ENCODE results near the gene TBXAS1.

Gene TBXAS1

DNA sequence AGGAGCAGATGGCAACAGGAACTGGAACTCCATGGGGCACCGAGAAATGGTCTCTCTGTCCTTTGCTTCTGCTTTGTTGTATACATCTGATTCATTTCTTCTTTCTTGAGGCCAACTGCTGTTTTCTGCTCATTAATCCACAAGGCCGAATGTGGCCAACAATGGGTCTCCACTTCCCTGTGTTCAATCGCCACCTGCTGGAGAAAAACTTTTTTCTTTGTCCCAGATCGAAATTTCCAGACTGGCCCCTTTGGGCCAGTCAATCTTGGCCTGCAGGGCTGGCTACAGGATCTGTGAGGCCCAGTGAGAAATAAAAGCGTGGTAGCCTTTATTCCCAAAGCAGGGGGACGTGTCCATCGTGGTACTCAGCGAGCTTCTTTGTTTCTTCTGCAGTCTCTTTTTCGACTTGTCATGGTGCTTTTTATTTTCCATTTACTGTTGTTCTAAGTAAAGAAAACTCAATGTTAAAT is 174.9 kb downstream of the TBXAS1 start:
- in situ Hi-C loops (cut with HindIII; ENCODE audit: low sequenced_read_pairs), result loop anchor here (25.0 kb wide), 1 partner anchor 392 kb away; no protein-coding TSS in a partner anchor
- TF ChIP-seq, protein P1, sequence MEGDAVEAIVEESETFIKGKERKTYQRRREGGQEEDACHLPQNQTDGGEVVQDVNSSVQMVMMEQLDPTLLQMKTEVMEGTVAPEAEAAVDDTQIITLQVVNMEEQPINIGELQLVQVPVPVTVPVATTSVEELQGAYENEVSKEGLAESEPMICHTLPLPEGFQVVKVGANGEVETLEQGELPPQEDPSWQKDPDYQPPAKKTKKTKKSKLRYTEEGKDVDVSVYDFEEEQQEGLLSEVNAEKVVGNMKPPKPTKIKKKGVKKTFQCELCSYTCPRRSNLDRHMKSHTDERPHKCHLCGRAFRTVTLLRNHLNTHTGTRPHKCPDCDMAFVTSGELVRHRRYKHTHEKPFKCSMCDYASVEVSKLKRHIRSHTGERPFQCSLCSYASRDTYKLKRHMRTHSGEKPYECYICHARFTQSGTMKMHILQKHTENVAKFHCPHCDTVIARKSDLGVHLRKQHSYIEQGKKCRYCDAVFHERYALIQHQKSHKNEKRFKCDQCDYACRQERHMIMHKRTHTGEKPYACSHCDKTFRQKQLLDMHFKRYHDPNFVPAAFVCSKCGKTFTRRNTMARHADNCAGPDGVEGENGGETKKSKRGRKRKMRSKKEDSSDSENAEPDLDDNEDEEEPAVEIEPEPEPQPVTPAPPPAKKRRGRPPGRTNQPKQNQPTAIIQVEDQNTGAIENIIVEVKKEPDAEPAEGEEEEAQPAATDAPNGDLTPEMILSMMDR (IDR thresholded peaks at IDR 0.05; ENCODE audit: low read depth, low read length), result peak; percentile 64
- no peak overlapping the region for H3K4me3 ChIP-seq (ENCODE audit: low read depth, low read length)
- peak; percentile 77 for DNase-seq (ENCODE audit: low read depth, low spot score)

DNA sequence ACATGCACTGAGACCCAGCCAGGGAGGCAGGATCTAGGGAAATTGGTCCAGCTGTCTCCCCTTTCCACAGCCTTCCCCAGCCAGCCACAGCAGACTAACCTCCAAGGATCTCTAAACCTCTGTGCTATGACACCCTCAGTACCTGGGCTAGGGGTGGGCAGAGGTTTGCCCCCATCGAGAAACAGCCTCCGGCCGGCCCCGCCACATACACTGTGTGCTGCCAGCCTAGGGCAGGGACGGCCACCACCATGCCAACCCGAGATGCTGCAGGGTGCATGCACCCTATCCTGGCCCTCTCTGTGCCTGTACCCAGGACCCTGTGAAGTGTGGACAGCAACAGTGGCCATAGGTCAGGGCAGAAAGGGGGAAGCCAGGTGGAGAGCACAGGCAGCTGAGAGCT is 175.6 kb downstream of the TBXAS1 start:
- TF ChIP-seq, protein P1 (IDR thresholded peaks at IDR 0.05; ENCODE audit: low read depth, low read length), result no peak
- in situ Hi-C loops (cut with HindIII; ENCODE audit: low sequenced_read_pairs), result loop anchor here (25.0 kb wide), 1 partner anchor 392 kb away; no protein-coding TSS in a partner anchor
- no peak for DNase-seq (ENCODE audit: low read depth, low spot score)
- H3K4me3 ChIP-seq (ENCODE audit: low read depth, low read length), result no peak overlapping the region

DNA sequence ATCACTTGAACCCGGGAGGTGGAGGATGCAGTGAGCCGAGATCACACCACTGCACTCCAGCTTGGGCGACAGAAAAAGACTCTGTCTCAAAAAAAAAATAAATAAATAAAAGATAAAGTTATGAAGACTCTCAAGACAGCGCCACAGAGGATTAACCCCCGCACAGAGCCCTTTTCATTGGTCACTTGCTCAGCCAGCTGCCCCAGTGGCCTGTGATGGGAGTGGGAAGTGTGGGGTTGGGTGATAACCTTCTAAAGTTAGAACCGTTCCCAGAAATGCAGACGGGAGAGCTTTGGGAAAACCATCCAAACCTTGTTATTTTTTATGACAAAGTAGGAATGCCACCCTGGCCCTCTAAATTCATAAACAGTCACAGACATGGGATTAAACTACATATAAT is 176.3 kb downstream of the TBXAS1 start:
- no peak for DNase-seq (ENCODE audit: low read depth, low spot score)
- in situ Hi-C loops (cut with HindIII; ENCODE audit: low sequenced_read_pairs), result loop anchor here (25.0 kb wide), 1 partner anchor 393 kb away; no protein-coding TSS in a partner anchor
- TF ChIP-seq, protein P1 (IDR thresholded peaks at IDR 0.05; ENCODE audit: low read depth, low read length), result no peak

DNA sequence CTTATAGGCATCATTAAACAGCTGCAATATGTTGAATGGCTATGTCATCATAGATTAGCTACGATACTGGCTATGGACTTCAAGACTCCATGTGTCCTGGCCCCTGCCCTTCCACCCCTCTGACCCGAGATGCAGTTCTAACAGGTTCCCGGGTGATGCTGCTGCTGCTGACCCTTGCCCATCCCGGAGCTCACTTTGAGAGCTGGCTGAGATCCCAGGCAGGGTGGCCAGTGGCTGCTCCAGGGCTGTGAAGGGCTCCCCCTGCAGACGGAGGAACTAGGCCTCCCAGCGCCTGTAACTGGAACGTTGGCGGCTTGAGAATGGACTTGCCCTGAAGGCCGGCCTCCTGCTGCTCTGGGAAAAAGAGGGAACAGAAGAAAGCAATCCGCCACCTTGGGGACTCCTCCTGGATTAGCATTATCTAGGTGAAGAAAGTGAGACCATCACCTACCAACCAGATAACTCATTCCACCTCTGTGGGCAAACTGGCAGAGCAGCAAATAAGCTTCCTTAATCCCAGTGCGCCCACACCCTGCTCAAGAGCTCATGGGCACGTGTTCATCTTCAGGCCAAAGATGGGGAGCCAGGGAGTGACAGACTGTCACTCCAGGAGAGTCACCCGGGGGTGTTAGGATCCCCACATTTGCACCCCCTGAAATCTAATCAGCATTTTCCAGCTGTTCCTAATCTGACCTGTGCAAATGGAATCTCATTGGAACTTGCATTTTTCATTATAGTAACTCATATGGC is 176.9 kb downstream of the TBXAS1 start:
- no peak overlapping the region for H3K4me3 ChIP-seq (ENCODE audit: low read depth, low read length)
- DNase-seq (ENCODE audit: low read depth, low spot score), result no peak
- in situ Hi-C loops (cut with HindIII; ENCODE audit: low sequenced_read_pairs), result loop anchor here (25.0 kb wide), 1 partner anchor 394 kb away; no protein-coding TSS in a partner anchor
- TF ChIP-seq, protein P1 (IDR thresholded peaks at IDR 0.05; ENCODE audit: low read depth, low read length), result peak; percentile 55

More for the DNA sequence above, 176.3 kb downstream of the TBXAS1 start:
- H3K4me3 ChIP-seq (ENCODE audit: low read depth, low read length), result no peak overlapping the region

DNA sequence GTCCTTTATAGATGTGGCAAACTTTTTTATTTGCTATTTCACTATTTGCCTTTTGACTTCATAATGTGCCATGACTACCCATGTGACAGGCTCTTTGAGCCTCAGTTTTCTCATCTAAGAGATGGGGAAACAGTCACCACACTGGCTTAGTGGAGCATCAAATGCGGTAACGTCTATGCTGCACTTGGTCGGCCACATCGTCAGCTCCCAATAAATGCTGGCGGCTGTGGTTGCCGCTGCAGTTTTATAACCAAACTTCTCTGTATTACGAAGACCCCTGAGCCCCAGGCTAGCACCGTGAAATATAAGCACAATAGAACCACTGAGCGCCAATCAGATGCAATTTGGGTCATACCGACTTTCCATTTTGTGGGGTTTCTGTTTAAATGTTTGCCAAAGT is 177.5 kb downstream of the TBXAS1 start:
- in situ Hi-C loops (cut with HindIII; ENCODE audit: low sequenced_read_pairs), result loop anchor here (25.0 kb wide), 1 partner anchor 394 kb away; no protein-coding TSS in a partner anchor
- H3K4me3 ChIP-seq (ENCODE audit: low read depth, low read length), result no peak overlapping the region
- DNase-seq (ENCODE audit: low read depth, low spot score), result no peak
- TF ChIP-seq, protein P1 (IDR thresholded peaks at IDR 0.05; ENCODE audit: low read depth, low read length), result no peak

DNA sequence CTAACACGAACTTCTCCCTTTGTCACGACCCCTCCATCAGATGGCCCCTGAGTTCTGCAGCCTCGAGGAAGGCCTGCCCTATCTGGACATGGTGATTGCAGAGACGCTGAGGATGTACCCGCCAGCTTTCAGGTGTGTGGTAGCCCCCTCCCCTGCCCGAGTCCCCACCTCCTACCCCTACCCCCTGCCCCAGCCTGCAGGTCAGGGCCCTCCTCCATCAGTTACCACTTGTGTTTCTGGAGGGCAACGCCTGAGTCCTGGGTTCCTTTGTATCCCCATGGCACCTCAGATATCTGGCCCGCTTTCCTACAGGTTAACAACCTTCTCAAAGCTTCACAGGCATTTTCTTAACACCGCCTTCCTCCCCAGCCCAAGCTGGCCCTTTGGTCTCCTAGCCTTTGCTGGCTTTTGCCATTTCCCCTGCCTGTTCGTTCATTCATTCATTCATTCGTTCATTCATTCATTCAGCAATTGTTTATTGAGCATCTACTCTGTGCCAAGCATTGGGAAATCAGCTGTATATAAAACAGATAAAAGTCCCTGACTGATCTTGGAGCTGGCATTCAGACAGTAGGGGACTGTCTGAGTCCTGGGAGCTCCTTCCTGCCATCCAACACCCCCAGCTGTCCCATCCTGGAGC is 178.1 kb downstream of the TBXAS1 start:
- DNase-seq (ENCODE audit: low read depth, low spot score), result no peak
- TF ChIP-seq, protein P1 (IDR thresholded peaks at IDR 0.05; ENCODE audit: low read depth, low read length), result no peak
- no peak overlapping the region for H3K4me3 ChIP-seq (ENCODE audit: low read depth, low read length)
- in situ Hi-C loops (cut with HindIII; ENCODE audit: low sequenced_read_pairs), result loop anchor here (25.0 kb wide), 1 partner anchor 395 kb away; no protein-coding TSS in a partner anchor

Data from astrocyte of the spinal cord (primary cell).